A549 (cell line): ENCODE measurements around the gene DYRK1A. TPM values are rescaled to one million over a fixed set of nuclear protein-coding genes. Genes with fewer than 3 reads are reported as not detected.

ENCODE experiments used
- ATAC-seq, 2 experiments: fragments of 200-7000 bp in 1 of 2; fragments of >200 bp in 1 of 2; cut with Nextera tagmentation in 1 of 2; cut with Tn5 transposase in 1 of 2; 3 replicates each; pipeline versions ENCODE4 v1.8.0 to v1.9.1; 2018 to 2020; ENCODE audit warnings: mild to moderate bottlenecking in 1 of 2, moderate library complexity in 1 of 2
- CTCF ChIA-PET: fragments of 300-600 bp; sonication (Branson Sonifier 250); formaldehyde crosslinking; extraction: SDS; loops from one replicate; lab custom pipeline; 2021; ENCODE audit warnings: antibody characterized with exemption, inconsistent platforms; lab: Yijun Ruan, JAX
- POLR2A ChIA-PET: fragments of 350-600 bp; formaldehyde crosslinking; extraction: SDS; loops from one replicate; lab custom pipeline; 2021; ENCODE audit warnings: antibody characterized with exemption, inconsistent platforms; lab: Yijun Ruan, JAX
- DNase-seq, 2 experiments: peaks; one replicate each; pipeline versions ENCODE4 v3.0.0 to v3.0.0-alpha.2; 2011 to 2016; ENCODE audit warnings: low read depth in 1 of 2, low spot score in 1 of 2
- FAIRE-seq: peaks from 2 replicates; lab custom pipeline; 2011; peaks lifted over from hg19 to GRCh38; lab: Jason Lieb, UNC
- H3K27ac ChIP-seq, 2 experiments: fragments of >200 bp; sonication (Bioruptor Twin); formaldehyde crosslinking; 3 replicates each; pipeline ENCODE4 v1.5.1; 2016 to 2017
- H3K4me1 ChIP-seq: fragments of >200 bp; sonication (Bioruptor Twin); formaldehyde crosslinking; 3 replicates; pipeline ENCODE4 v1.6.1; 2016
- H3K4me2 ChIP-seq: fragments of >200 bp; sonication (Bioruptor Twin); formaldehyde crosslinking; 3 replicates; pipeline ENCODE4 v1.6.1; 2016
- H3K4me3 ChIP-seq: fragments of >200 bp; sonication (Bioruptor Twin); formaldehyde crosslinking; 3 replicates; pipeline ENCODE4 v1.5.1; 2016
- H3K9me3 ChIP-seq: fragments of >200 bp; sonication (Bioruptor Twin); formaldehyde crosslinking; 3 replicates; pipeline ENCODE4 v1.6.1; 2016
- CHD4 ChIP-seq: fragments of 200-600 bp; sonication (generic); IDR thresholded peaks from 2 replicates; pipeline ENCODE4 v1.6.1; 2016; ENCODE audit warnings: antibody characterized with exemption, mild to moderate bottlenecking, borderline replicate concordance
- EHMT2 ChIP-seq: fragments of 200-600 bp; sonication (generic); IDR thresholded peaks from 2 replicates; pipeline ENCODE4 v1.6.1; 2016; ENCODE audit warnings: antibody characterized with exemption, low read depth, mild to moderate bottlenecking, moderate library complexity
- ESRRA ChIP-seq: fragments of 150-350 bp; IDR thresholded peaks from 2 replicates; pipeline ENCODE4 v1.6.1; 2014; ENCODE audit warnings: mild to moderate bottlenecking, low read length, borderline replicate concordance
- GATA3 ChIP-seq: IDR thresholded peaks from 2 replicates; pipeline ENCODE4 v1.6.1; 2012; ENCODE audit warnings: borderline replicate concordance
- HDAC2 ChIP-seq: fragments of 200-600 bp; sonication (generic); IDR thresholded peaks from 2 replicates; pipeline ENCODE4 v1.6.1; 2016
- KDM5A ChIP-seq: fragments of 200-600 bp; sonication (generic); IDR thresholded peaks from 2 replicates; pipeline ENCODE4 v1.6.1; 2016; ENCODE audit warnings: antibody characterized with exemption, mild to moderate bottlenecking
- MAFK ChIP-seq: fragments of 450-650 bp; IDR thresholded peaks from 2 replicates; pipeline ENCODE4 v1.6.1; 2014; ENCODE audit not compliant: partially characterized antibody
- MAZ ChIP-seq: fragments of 150-350 bp; IDR thresholded peaks from 2 replicates; pipeline ENCODE4 v1.6.1; 2014; ENCODE audit warnings: antibody characterized with exemption, low read depth, low read length, borderline replicate concordance
- NR3C1 ChIP-seq: fragments of >200 bp; sonication (Bioruptor Twin); formaldehyde crosslinking; IDR thresholded peaks from 3 replicates; pipeline ENCODE4 v1.6.1; 2017
- RAD21 ChIP-seq, 2 experiments: fragments of >200 bp in 1 of 2; sonication (Bioruptor Twin) in 1 of 2; formaldehyde crosslinking in 1 of 2; IDR thresholded peaks in 1 of 2; conservative IDR thresholded peaks in 1 of 2; 2 replicates in 1 of 2; 3 replicates in 1 of 2; pipeline ENCODE4 v1.6.1; 2012 to 2018; ENCODE audit warnings: inconsistent platforms in 1 of 2
- RCOR1 ChIP-seq: fragments of 150-350 bp; IDR thresholded peaks from 2 replicates; pipeline ENCODE4 v1.6.1; 2014; ENCODE audit warnings: antibody characterized with exemption, low read length, low read depth
- RFX5 ChIP-seq: fragments of 450-650 bp; IDR thresholded peaks from 2 replicates; pipeline ENCODE4 v1.7.1; 2014; ENCODE audit warnings: antibody characterized with exemption, mild to moderate bottlenecking, moderate library complexity
- RNF2 ChIP-seq: fragments of 200-600 bp; sonication (generic); IDR thresholded peaks from 2 replicates; pipeline ENCODE4 v1.6.1; 2016; ENCODE audit warnings: low read depth, mild to moderate bottlenecking, antibody characterized with exemption, moderate library complexity, borderline replicate concordance
- SMC3 ChIP-seq: fragments of >200 bp; sonication (Bioruptor Twin); formaldehyde crosslinking; IDR thresholded peaks from 3 replicates; pipeline ENCODE4 v1.6.1; 2018; ENCODE audit warnings: inconsistent platforms
- WGBS: methylation state at CpG from one replicate; pipeline ENCODE4 v1.1.6; 2017; ENCODE audit errors: missing lambda C conversion rate; 5-methylcytosine and 5-hydroxymethylcytosine counted together
- polyA plus RNA-seq, 4 experiments: library from polyadenylated mRNA; depleted of rRNA in 3 of 4; stranded (reverse); fragments of >200 nt; fragmentation: RNase III in 1 of 4; extraction: RNeasy Plus Mini Kit Qiagen cat#74134 plus additional on column Dnase treatment in 1 of 4; gene quantifications; 2 replicates in 3 of 4; 3 replicates in 1 of 4; pipeline ENCODE4 v1.2.3, GENCODE V29; 2011 to 2017
- TF ChIP-seq, protein P1 (sequence below): fragments of 450-650 bp; IDR thresholded peaks from 2 replicates; pipeline ENCODE4 v1.6.1; 2014; ENCODE audit warnings: antibody characterized with exemption
- TF ChIP-seq, protein P2 (sequence below): fragments of >200 bp; sonication (Bioruptor Twin); formaldehyde crosslinking; IDR thresholded peaks from 3 replicates; pipeline ENCODE4 v1.5.1; 2016
- TF ChIP-seq, protein P3 (sequence below): fragments of 250-450 bp; sonication (Bioruptor Pico); IDR thresholded peaks from 2 replicates; pipeline ENCODE4 v1.5.0; 2020; ENCODE audit warnings: low read depth, mild to moderate bottlenecking, moderate library complexity
- TF ChIP-seq, protein P4 (sequence below): IDR thresholded peaks from 2 replicates; pipeline ENCODE4 v1.6.1; 2012
- TF ChIP-seq, protein P5 (sequence below): fragments of >200 bp; sonication (Bioruptor Twin); formaldehyde crosslinking; IDR thresholded peaks from 3 replicates; pipeline ENCODE4 v1.6.1; 2016
- TF ChIP-seq, protein P6 (sequence below): fragments of 250-450 bp; sonication (Bioruptor Pico); IDR thresholded peaks from 2 replicates; pipeline ENCODE4 v1.5.0; 2021; ENCODE audit warnings: mild to moderate bottlenecking, moderate library complexity, borderline replicate concordance
- TF ChIP-seq, protein P7 (sequence below): IDR thresholded peaks from 2 replicates; pipeline ENCODE4 v1.6.1; 2012

Gene DYRK1A
- polyA plus RNA-seq, 2 of the 4 experiments (the other 2 are of a cell fraction): 12.7 to 29.4 TPM

DNA sequence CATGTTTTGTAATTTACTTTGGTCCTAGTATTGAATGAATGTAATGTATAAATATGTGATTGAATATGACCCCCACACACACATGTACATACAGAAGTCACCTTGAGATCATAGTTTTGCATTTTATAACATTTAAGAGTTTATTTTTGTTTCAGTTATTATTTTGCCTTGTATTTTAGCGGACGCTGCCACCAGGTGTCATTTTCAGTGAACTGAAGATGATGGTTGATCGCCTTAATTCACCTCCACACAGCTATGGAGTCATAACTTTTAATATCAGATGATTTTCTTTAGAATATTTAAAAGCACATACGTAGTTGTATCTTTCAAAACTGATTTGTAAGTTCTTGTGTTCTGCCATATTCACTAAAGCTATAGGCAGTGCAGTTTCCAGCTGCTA is 130.4 kb downstream of the DYRK1A start:
- WGBS: 42% methylated on average over 4 of the region's 4 CpGs
- DNase-seq (no peak), ATAC-seq (no peak), FAIRE-seq (no peak)
- no peak overlapping the region for H3K4me2 ChIP-seq
- POLR2A ChIA-PET: no interaction called here
- TF ChIP-seq, protein P1, sequence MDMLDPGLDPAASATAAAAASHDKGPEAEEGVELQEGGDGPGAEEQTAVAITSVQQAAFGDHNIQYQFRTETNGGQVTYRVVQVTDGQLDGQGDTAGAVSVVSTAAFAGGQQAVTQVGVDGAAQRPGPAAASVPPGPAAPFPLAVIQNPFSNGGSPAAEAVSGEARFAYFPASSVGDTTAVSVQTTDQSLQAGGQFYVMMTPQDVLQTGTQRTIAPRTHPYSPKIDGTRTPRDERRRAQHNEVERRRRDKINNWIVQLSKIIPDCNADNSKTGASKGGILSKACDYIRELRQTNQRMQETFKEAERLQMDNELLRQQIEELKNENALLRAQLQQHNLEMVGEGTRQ: no peak
- peak; percentile 28 to 33; a peak in 2 of 5 replicates for TF ChIP-seq RAD21 (conservative IDR thresholded peaks at IDR 0.05 in 1 of 2, IDR thresholded peaks at IDR 0.05 in 1 of 2)
- no peak for TF ChIP-seq RCOR1
- TF ChIP-seq, protein P2, sequence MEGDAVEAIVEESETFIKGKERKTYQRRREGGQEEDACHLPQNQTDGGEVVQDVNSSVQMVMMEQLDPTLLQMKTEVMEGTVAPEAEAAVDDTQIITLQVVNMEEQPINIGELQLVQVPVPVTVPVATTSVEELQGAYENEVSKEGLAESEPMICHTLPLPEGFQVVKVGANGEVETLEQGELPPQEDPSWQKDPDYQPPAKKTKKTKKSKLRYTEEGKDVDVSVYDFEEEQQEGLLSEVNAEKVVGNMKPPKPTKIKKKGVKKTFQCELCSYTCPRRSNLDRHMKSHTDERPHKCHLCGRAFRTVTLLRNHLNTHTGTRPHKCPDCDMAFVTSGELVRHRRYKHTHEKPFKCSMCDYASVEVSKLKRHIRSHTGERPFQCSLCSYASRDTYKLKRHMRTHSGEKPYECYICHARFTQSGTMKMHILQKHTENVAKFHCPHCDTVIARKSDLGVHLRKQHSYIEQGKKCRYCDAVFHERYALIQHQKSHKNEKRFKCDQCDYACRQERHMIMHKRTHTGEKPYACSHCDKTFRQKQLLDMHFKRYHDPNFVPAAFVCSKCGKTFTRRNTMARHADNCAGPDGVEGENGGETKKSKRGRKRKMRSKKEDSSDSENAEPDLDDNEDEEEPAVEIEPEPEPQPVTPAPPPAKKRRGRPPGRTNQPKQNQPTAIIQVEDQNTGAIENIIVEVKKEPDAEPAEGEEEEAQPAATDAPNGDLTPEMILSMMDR: peak; percentile 37; the same call in 2 of the 3 replicates
- TF ChIP-seq SMC3: peak; percentile 36; the same call in 1 of the 3 replicates
- CTCF ChIA-PET: interaction anchor here (0.6 to 1.6 kb wide), 5 partner anchors 14 to 1589 kb away, joined by 3 to 8 read pairs (median 4); no protein-coding TSS in a partner anchor
- H3K9me3 ChIP-seq: no peaks in the 10 kb centered on the region
- no peak overlapping the region for H3K4me3 ChIP-seq
- no peaks in the 10 kb centered on the region for H3K4me1 ChIP-seq
- no peak overlapping the region for H3K27ac ChIP-seq

DNA sequence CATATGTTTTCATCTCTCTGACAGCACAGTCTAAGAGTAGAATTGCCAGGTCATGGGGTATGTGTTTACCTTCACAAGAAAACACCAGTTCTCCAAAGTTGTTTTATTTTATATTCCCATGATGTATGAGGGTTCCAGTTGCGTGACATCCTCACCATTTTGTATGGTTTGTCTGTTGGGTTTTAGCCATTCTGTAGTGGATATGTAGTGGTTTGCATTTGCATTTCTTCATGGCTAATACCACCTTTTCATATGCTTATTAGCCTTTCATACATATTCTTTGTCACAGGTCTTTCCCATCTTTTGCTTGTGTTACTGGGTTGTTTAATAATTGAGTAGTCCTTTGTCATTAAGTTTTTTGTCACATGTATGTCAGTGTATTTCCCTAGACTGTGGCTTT is 132.1 kb downstream of the DYRK1A start:
- H3K4me1 ChIP-seq: no peaks in the 10 kb centered on the region
- H3K27ac ChIP-seq: no peak overlapping the region
- WGBS: 97% methylated on average over 1 of the region's 1 CpG
- ChIA-PET POLR2A (no interaction called here), CTCF (no interaction called here)
- no peak overlapping the region for H3K4me2 ChIP-seq
- no peak overlapping the region for H3K4me3 ChIP-seq
- H3K9me3 ChIP-seq: no peaks in the 10 kb centered on the region
- no peak for FAIRE-seq
- TF ChIP-seq GATA3 (no peak), MAZ (no peak), EHMT2 (no peak), HDAC2 (no peak), NR3C1 (no peak), ESRRA (no peak), KDM5A (no peak), RNF2 (no peak), MAFK (no peak), CHD4 (no peak), RFX5 (no peak)
- TF ChIP-seq, protein P3, sequence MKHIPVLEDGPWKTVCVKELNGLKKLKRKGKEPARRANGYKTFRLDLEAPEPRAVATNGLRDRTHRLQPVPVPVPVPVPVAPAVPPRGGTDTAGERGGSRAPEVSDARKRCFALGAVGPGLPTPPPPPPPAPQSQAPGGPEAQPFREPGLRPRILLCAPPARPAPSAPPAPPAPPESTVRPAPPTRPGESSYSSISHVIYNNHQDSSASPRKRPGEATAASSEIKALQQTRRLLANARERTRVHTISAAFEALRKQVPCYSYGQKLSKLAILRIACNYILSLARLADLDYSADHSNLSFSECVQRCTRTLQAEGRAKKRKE (CRISPR knock-in tag): no peak
- TF ChIP-seq, protein P4, sequence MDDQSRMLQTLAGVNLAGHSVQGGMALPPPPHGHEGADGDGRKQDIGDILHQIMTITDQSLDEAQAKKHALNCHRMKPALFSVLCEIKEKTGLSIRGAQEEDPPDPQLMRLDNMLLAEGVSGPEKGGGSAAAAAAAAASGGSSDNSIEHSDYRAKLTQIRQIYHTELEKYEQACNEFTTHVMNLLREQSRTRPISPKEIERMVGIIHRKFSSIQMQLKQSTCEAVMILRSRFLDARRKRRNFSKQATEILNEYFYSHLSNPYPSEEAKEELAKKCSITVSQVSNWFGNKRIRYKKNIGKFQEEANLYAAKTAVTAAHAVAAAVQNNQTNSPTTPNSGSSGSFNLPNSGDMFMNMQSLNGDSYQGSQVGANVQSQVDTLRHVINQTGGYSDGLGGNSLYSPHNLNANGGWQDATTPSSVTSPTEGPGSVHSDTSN: no peak
- TF ChIP-seq, protein P5, sequence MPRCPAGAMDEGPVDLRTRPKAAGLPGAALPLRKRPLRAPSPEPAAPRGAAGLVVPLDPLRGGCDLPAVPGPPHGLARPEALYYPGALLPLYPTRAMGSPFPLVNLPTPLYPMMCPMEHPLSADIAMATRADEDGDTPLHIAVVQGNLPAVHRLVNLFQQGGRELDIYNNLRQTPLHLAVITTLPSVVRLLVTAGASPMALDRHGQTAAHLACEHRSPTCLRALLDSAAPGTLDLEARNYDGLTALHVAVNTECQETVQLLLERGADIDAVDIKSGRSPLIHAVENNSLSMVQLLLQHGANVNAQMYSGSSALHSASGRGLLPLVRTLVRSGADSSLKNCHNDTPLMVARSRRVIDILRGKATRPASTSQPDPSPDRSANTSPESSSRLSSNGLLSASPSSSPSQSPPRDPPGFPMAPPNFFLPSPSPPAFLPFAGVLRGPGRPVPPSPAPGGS: no peak
- TF ChIP-seq, protein P6, sequence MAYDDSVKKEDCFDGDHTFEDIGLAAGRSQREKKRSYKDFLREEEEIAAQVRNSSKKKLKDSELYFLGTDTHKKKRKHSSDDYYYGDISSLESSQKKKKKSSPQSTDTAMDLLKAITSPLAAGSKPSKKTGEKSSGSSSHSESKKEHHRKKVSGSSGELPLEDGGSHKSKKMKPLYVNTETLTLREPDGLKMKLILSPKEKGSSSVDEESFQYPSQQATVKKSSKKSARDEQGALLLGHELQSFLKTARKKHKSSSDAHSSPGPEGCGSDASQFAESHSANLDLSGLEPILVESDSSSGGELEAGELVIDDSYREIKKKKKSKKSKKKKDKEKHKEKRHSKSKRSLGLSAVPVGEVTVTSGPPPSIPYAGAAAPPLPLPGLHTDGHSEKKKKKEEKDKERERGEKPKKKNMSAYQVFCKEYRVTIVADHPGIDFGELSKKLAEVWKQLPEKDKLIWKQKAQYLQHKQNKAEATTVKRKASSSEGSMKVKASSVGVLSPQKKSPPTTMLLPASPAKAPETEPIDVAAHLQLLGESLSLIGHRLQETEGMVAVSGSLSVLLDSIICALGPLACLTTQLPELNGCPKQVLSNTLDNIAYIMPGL (CRISPR knock-in tag): no peak
- TF ChIP-seq, protein P7, sequence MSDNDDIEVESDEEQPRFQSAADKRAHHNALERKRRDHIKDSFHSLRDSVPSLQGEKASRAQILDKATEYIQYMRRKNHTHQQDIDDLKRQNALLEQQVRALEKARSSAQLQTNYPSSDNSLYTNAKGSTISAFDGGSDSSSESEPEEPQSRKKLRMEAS: no peak
- no peak for DNase-seq
- ATAC-seq: no peak
